Activated T-helper 9 cell treated with anti-CD3 and anti-CD28 coated beads, Interleukin-2, amount 50 U/mL, for 16 hours (primary cell): ENCODE measurements around the gene ELL2.
A peak's percentile ranks its signal among the peaks of the same experiment; 100 is the strongest.

Source experiments
- DNase-seq: peaks from one replicate; pipeline ENCODE4 v3.0.0-alpha.2; 2020; ENCODE audit warnings: low read depth

ELL2 gene

DNA sequence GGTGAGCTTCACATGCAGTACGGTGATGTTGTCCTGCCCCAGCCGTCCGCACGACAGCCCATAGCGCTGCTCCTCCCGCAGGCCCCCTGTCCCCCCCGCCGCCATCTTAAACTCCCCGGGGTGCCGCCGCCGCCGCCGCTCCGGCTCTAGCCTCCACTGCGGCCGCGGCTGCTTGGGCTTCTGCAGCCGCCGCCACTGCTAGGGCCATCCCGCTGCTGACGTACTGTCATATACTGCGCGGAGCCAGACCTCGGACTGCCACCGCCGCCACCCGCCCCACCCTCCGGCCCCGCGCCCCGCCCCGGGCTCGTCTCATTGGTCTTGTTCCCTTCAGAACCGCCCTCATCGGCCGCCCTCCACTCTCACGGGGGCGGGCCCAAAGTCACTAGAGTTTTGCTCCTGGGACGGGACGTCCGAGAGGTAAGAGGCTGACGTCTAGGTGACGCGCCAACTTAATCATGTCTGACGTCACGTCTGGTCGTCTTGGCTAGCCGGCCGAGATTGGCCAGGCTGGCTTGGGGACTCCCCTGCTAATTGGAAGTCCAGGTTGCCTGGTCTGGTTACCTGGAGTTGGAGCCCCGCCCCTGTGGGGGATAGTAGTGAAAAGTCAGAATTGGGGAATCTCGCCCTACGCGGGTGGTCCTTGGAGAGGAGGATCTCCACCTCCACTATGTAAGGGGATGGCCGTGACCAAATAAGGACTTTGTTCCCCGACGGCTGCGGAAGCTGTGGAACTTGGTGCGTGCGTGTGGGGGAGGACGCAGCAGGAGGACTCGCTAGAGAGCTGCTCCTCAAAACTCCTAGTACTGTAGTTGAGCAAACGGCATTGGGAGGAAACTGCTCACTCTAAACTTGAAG, at the start of gene ELL2:
TSS of gene ELL2 (minus strand) at position 235 of the 858 bp plus-strand sequence. CDS start at position 105, 130 bp downstream.
- DNase-seq: peak; percentile 96

DNA sequence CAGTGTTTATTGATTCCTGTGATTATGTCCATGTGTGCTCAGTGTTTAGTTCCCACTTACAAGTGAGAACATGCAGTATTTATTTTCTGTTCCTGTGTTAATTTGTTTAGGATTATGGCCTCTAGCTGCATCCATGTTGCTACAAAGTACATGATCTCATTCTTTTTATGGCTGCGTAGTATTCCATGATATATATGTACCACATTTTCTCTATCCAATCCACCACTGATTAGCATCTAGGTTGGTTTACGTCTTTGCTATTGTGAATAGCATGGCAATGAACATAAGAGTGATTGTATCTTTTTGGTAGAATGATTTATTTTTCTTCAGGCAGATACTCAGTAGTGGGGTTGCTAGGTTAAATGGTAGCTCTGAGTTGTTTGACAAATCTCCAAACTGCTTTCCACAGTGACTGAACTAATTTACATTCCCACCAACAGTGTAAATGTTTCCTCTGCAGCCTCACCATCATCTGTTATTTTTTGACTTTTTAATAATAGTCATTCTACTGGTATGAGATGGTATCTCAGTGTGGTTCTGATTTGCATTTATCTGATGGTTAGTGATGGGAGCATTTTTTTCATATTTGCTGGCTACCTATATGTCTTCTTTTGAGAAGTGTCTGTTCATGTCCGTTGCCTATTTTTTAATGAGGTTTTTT, 47.5 kb upstream of the ELL2 start:
- no peak for DNase-seq

DNA sequence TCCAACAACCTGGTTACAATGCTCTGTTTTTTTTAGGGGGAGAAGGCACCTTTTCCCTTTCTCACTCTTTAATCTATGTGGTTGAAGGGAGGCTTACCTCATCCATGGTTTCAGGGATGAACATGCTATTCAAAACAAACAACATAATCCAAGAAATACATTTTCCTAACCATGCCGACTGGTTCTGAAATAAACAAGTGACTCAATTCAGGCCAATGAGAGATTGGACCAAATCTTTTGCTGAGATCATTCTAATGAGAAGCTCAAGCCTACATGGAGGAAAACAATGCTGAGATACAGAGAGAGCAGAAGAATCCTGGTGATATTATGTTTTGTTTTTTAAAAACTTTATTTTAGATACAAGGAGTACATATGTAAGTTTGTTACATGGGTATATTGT, 46.8 kb upstream of the ELL2 start:
- no peak for DNase-seq

DNA sequence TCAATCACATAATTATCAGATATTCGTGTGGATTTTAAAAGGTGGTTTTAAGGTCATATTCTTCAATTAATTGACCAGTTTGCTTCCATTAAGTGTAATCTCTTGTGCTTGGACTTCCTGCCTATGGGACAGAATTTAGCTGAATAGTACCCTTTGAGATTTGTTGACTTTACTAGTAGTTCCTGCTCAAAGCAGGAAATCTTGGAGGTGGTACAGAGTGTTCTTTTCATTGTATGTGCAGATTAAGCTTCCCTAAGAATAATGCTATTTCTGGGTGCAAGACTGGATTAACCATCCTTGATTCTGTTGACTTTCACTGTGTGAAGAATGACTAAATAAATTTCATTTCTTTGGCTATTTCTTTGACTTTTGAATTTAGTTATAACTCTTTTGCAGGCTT, 45.4 kb upstream of the ELL2 start:
- no peak for DNase-seq

DNA sequence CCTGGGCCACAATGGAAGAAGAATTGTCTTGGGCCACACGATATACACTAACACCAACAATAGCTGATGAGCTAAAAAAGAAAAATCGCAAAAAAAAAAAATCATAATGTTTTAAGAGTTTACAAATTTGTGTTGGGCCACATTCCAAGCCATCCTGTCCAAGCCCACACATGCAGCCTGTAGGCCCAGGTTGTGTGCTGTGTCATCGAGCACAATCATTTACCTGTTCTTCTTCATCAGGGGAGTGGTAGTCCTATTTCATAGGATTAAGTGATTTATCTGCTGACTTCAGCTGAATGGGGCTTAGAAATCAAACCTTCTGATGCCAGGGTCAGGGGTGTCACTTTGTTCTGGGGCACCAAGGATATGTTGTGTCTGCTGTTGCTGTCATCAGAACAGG, 44.6 kb upstream of the ELL2 start:
- DNase-seq: no peak

- DNase-seq: no peak
Measured at GRCh38 chr5:96004754-96005153, 43.1 kb upstream of the ELL2 start.

- DNase-seq: no peak
Measured at GRCh38 chr5:96004087-96004486, 42.4 kb upstream of the ELL2 start.

DNA sequence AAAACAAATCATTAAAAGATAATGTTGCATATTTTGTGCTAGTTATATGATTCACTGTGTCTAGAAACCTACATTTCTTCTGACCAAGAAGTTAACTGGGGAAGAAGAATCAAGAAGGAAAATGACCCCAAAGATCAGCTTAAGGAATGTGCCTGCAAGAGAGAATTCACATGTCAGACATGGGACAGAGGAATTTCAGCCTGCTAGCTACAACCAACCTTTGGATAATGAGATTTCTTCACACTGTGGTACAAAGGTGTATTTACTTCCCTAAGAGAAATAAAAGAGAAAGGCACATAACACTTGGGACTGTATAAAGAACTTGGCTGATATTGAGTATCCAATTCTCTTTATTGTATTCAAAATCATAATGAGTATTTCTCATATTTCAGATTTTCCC, 39.6 kb upstream of the ELL2 start:
- DNase-seq: no peak

- no peak for DNase-seq
Measured at GRCh38 chr5:96000308-96000707, 38.7 kb upstream of the ELL2 start.

DNA sequence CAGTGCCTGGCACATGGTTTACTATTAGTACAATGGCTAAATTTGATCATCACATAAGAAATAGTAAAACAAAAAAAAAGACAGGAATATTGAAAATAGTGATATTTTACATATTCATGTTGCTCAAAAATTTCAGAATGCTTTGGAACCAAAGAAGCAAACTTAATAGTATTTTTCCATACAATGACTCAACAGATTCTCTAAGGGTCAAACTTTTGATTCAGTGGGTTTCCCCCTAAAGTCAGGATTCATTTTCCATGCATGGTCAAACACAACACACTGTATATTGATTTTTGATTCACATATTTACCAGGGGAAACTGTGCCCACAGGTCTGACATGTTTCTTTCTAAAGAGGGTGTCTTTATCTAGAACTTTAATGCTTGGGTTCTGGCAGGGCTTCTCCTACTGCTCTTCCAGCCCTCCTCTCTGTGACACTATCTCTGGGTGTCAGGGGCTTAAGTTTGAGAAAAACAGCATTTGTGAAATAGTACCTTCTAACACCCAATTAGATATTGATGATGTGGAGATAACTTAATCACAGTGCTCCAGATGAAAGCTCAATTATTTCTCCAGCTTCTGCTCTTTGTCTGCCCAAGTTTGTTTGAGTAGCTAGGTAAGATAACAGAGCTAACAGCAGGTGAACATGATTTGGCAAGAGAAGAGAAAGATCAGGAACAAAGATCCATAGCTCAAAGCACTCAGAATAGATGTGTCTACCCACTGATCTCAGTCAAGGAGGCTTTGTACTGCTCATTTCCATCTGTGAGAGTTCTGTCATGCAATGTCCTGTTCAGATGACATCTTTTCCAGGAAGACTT, 35.5 kb upstream of the ELL2 start:
- no peak for DNase-seq

DNA sequence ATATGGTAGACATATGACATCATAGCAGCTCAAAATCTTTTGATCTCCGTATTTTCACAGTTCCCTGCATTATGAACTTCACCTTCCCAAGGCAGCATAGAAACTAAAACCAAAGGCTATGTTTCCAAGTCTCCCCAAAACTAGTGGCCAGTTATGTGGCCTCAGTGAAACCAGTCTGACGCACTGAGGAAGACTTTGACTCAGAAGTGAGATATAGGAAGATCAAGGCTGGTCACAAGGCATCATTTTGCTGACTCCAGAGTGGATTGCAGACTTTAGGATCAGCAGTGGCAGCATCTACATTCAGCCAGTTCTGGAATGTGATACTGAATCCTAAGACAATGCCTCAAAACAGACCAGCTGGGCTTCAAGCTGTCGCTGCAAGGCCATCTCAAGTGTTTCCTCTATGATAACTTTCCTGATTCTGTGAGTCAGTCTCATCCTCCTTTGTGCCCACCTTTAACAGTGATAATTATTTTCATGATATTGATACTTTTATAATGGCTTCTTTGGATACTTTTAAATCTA, 34.4 kb upstream of the ELL2 start:
- DNase-seq: no peak

- DNase-seq: no peak
Measured at GRCh38 chr5:95993776-95994175, 32.1 kb upstream of the ELL2 start.

- no peak for DNase-seq
Measured at GRCh38 chr5:95993266-95993665, 31.6 kb upstream of the ELL2 start.

GRCh38 chr5:95989283-95990048, 27.8 kb upstream of the ELL2 start:
- no peak for DNase-seq

GRCh38 chr5:95988877-95989276, 27.2 kb upstream of the ELL2 start:
- DNase-seq: no peak

- DNase-seq: no peak
Measured at GRCh38 chr5:95988094-95988493, 26.4 kb upstream of the ELL2 start.

- no peak for DNase-seq
Measured at GRCh38 chr5:95986937-95987520, 25.4 kb upstream of the ELL2 start.

GRCh38 chr5:95986001-95986400, 24.4 kb upstream of the ELL2 start:
- DNase-seq: no peak

- DNase-seq: no peak
Measured at GRCh38 chr5:95985249-95985648, 23.6 kb upstream of the ELL2 start.

DNA sequence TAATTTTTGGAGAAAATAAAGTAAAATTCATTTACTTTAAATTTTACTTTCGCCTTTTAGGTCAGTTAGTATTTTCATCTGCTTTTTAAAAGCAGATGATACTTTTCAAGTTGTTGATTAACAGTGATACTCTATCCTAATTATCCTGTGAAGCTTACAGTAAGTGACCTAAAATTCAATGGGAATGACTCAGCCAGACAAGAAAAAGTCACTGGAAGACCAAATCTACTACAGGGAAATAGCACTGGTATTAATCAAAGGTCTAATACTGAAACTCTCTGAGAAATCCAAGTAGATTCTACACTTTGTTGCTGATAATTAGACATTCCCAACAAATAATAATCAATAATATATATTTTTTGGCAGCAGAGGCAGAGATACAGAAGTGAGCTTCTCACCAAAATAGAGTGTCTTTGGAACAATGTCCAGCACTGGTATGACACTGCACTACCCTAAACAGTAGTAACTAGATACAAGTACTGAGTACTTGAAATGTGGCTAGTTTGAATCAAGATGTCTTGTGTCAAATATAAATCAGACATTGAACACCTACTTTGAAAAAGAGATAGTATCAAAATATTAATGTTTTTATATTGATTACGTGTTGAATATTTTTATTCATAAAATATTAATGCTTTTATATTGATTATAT, 22.8 kb upstream of the ELL2 start:
- DNase-seq: no peak

- DNase-seq: no peak
Measured at GRCh38 chr5:95983509-95983908, 21.9 kb upstream of the ELL2 start.
